Fibroblast of villous mesenchyme (primary cell): ENCODE results near the gene WNK2. TPM values are rescaled to one million over a fixed set of nuclear protein-coding genes. Genes with fewer than 3 reads are reported as not detected.

Experiments
- DNase-seq: peaks from one replicate; pipeline ENCODE4 v3.0.0-alpha.2; 2010; ENCODE audit warnings: low read depth
- H3K4me3 ChIP-seq: 2 replicates; pipeline ENCODE4 v1.5.1; 2011; ENCODE audit warnings: low read depth, mild to moderate bottlenecking, low read length
- total RNA-seq: library from RNA; depleted of rRNA; stranded (reverse); fragments of >200 nt; gene quantifications from 2 replicates; pipeline ENCODE4 v1.2.3, GENCODE V29; 2012
- TF ChIP-seq, protein P1 (sequence below): IDR thresholded peaks from 2 replicates; pipeline ENCODE4 v1.5.1; 2012; ENCODE audit warnings: low read depth, mild to moderate bottlenecking, low read length; ENCODE audit not compliant: insufficient read depth

The WNK2 gene
- total RNA-seq, 1 donor = not detected

DNA sequence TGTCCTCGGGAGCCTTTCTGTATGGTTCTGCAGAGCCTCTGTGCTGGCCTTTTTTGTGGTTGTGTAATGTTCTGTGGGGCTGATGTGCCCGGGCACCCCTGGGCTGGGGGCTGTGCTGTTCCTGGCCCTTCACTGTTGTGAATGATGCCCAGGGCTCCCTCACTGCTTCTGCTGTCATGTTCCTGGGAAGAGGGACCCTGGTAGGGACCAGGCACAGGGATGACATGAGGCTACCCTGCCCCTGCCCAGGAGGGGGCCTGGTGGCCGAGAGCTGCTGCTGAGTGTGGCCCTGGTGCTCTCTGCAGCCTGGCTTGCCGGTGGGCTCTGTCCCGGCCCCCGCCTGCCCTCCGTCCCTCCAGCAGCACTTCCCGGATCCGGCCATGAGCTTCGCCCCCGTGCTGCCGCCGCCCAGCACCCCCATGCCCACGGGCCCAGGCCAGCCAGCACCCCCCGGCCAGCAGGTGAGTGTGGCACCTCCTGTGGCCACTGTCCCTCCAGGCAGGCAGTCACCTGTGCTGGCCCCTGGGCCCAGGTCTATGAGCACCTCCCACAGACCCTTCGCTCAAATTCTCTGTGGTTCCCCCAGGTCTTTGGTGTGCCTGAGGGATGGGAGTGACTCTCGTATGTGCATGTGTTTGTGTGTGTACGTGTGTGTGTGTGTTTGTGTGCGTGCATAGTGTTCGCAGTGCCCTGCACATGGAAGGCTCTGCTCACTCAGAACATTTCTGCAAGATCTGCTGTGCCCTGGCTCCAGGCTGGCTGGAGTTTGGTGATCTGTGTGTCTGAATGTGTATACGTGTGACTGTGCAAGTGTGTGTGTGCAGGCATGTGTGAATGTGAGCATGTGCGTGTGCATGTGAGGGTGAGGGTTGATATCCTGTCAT, 72.3 kb downstream of the WNK2 start:
- DNase-seq = no peak
- H3K4me3 ChIP-seq = no peak overlapping the region
- TF ChIP-seq, protein P1, sequence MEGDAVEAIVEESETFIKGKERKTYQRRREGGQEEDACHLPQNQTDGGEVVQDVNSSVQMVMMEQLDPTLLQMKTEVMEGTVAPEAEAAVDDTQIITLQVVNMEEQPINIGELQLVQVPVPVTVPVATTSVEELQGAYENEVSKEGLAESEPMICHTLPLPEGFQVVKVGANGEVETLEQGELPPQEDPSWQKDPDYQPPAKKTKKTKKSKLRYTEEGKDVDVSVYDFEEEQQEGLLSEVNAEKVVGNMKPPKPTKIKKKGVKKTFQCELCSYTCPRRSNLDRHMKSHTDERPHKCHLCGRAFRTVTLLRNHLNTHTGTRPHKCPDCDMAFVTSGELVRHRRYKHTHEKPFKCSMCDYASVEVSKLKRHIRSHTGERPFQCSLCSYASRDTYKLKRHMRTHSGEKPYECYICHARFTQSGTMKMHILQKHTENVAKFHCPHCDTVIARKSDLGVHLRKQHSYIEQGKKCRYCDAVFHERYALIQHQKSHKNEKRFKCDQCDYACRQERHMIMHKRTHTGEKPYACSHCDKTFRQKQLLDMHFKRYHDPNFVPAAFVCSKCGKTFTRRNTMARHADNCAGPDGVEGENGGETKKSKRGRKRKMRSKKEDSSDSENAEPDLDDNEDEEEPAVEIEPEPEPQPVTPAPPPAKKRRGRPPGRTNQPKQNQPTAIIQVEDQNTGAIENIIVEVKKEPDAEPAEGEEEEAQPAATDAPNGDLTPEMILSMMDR = no peak

DNA sequence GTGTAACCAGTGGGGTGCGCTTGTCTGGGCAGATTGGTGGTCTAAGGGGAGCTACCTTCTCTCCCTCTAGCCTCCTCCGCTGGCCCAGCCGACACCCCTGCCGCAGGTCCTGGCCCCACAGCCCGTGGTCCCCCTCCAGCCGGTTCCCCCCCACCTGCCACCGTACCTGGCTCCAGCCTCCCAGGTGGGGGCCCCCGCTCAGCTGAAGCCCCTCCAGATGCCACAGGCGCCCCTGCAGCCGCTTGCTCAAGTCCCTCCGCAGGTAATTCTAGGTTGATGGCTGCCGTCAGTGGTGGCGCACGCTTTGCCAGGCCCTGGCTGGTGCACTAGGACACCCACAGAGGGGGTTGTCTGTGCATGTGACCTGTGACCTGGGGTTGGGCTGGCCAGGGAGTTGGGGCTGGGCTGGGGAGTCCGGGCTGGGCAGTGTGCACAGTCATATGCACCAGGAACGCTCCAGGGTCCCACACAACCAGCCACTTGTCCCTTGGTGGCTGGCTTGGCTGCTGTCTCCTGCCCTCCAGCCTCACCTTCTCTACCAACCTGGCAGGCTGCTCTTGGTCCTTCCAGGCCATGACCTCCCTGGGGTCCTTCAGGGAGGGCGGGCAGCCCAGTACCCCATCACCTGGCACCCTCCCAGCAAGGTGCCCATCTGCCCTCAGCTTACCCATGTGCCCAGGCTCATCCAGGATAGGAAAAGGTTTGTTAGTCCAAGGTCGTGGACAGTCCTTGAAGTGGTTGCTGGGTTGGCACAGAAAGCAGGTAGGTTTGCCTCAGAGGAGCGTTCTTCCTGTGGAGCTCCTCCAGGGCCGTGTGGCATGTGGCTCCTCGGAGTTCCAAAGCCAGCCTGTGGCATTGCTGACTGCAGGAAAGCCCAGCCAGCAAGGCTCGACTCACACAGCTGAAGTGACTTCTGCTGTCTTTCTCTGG, 73.2 kb downstream of the WNK2 start:
- TF ChIP-seq, protein P1 = no peak
- H3K4me3 ChIP-seq = no peak overlapping the region
- no peak for DNase-seq

DNA sequence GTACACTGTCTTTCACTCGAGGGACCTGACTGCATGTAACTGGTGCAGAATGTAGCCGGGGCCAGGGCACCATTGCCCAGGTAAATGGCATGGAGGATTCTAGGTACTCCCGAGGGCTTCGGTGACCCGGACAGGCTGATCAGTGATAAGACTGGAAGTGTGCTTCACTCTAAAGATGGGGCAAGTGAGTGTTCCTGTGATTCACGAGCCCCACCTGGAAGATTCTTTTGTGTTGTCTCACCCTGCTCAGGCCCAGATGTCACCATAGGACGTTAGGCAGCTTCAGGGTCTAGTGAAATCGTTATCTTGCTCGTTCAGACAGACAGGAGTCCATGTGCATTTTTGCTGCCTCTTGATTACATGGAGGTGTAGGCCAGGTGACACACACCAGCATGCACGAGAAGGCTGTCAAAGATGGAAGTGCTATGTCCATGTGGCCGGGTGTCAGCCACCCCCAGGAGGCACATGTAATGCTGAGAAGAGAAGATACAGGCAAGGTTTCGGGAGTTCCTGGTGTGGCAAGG, 73.9 kb downstream of the WNK2 start:
- no peak overlapping the region for H3K4me3 ChIP-seq
- TF ChIP-seq, protein P1 = no peak
- no peak for DNase-seq

DNA sequence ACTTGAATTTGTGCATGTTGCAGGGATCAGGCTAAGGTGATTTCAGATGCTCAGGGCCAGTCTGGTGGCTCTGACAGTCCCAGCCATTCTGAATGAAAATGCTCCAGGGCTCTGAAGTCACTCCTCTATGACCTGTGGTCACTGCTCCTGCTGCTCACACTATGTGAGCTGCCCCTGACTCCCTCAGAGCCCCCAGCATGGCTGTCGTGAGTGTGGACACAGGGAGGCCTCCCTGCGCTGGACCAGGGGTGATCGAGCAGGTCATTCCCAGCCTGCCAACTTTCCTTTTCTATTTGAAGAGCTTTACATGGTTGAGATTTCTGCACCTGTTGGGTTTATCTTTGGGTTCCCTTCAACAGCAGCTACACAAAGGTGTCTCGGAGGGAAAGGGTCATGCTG, 74.5 kb downstream of the WNK2 start:
- H3K4me3 ChIP-seq = no peak overlapping the region
- TF ChIP-seq, protein P1 = no peak
- no peak for DNase-seq

DNA sequence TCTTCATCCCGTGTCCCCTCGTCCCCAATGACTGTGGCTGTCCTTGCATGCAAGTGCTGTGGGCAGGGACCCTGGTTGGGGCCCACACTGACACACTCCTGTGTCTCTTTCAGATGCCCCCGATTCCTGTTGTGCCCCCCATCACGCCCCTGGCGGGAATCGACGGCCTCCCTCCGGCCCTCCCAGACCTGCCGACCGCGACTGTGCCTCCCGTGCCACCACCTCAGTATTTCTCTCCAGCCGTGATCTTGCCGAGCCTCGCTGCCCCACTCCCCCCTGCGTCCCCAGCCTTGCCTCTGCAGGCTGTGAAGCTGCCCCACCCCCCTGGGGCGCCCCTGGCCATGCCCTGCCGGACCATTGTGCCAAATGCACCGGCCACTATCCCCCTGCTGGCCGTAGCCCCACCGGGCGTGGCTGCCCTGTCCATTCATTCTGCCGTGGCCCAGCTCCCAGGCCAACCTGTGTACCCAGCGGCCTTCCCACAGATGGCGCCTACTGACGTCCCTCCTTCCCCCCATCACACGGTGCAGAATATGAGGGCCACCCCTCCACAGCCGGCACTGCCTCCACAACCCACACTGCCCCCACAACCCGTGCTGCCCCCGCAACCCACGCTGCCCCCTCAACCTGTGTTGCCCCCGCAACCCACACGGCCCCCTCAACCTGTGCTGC, 75.0 kb downstream of the WNK2 start:
- no peak for DNase-seq
- TF ChIP-seq, protein P1 = no peak
- H3K4me3 ChIP-seq = no peak overlapping the region
